Measurements from ENCODE around the gene TMEM79.

Gene TMEM79

DNA sequence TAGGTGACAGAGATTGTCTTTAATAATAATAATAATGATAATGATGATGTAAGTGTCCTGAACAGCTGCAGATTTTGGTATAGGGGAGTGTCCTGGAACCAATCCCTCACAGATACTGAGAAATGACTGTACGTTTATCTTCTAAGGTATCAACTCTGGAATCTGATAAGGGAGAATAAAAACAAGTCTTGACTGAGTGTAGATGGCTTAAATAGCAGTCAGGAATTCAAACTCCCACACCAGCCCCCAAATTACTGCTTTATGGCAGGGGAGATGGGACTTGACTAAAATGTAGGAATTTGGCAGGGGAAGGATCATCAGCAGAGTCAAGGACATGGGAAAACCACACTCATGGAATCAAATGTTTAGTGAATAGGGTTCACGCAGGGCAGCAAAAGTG, 21.1 kb downstream of the TMEM79 start:
- Histone ChIP-seq H3K36me3 (ENCODE audit: insufficient read depth, low read length) (peaks cover 43% of the 10 kb centered on the region), H3K9ac (ENCODE audit: low read depth, low read length) (no peak overlapping the region), H3K79me2 (ENCODE audit: insufficient read depth, low read length) (no peaks in the 10 kb centered on the region), H4K20me1 (ENCODE audit: insufficient read depth, low read length) (no peaks in the 10 kb centered on the region), H3K27ac (ENCODE audit: low read length) (no peak overlapping the region), H3K4me1 (ENCODE audit: insufficient read depth, low read length) (no peaks in the 10 kb centered on the region), H3K9me3 (ENCODE audit: insufficient read depth, low read length, severe bottlenecking) (no peaks in the 10 kb centered on the region), H3K27me3 (ENCODE audit: insufficient read depth, low read length, poor library complexity) (no peaks in the 10 kb centered on the region), H3K4me2 (ENCODE audit: insufficient read depth, low read length) (no peak overlapping the region), H2AFZ (ENCODE audit: low read depth, low read length) (no peak overlapping the region), H3K4me3 (ENCODE audit: low read depth in 1 of 2, low read length in 2 of 2) (no peak overlapping the region)
- TF ChIP-seq EZH2 (IDR thresholded peaks at IDR 0.05; ENCODE audit: borderline replicate concordance, low read depth, low read length, severe bottlenecking), result no peak
- TF ChIP-seq, protein P1, sequence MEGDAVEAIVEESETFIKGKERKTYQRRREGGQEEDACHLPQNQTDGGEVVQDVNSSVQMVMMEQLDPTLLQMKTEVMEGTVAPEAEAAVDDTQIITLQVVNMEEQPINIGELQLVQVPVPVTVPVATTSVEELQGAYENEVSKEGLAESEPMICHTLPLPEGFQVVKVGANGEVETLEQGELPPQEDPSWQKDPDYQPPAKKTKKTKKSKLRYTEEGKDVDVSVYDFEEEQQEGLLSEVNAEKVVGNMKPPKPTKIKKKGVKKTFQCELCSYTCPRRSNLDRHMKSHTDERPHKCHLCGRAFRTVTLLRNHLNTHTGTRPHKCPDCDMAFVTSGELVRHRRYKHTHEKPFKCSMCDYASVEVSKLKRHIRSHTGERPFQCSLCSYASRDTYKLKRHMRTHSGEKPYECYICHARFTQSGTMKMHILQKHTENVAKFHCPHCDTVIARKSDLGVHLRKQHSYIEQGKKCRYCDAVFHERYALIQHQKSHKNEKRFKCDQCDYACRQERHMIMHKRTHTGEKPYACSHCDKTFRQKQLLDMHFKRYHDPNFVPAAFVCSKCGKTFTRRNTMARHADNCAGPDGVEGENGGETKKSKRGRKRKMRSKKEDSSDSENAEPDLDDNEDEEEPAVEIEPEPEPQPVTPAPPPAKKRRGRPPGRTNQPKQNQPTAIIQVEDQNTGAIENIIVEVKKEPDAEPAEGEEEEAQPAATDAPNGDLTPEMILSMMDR (IDR thresholded peaks at IDR 0.05; ENCODE audit: borderline replicate concordance, extremely low read depth, low read length, poor library complexity, severe bottlenecking), result no peak
- DNase-seq (no peak), ATAC-seq (ENCODE audit: insufficient read depth, low read depth) (no peak)

DNA sequence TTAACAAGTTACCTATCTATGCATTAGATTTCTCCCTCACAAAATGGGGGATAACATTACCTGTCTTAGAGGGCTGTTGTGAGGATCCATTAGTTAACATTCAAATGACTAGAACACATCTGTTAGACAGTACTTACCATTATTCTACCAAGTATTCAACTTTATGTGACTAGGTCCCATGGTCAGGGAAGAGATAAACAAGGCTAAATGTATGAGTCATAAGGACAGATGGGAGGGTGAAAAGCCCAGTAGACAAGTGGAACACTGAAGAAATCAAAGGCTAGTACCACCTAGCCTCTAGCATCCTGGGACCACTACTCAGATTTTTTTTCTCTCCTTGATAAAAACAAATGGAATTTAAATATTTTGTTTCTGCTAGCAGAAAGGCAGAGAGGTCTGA, 24.0 kb downstream of the TMEM79 start:
- DNase-seq, result no peak
- Histone ChIP-seq H3K27ac (ENCODE audit: low read length) (no peak overlapping the region), H3K36me3 (ENCODE audit: insufficient read depth, low read length) (peaks cover 72% of the 10 kb centered on the region), H2AFZ (ENCODE audit: low read depth, low read length) (no peak overlapping the region), H3K79me2 (ENCODE audit: insufficient read depth, low read length) (no peaks in the 10 kb centered on the region), H3K9me3 (ENCODE audit: insufficient read depth, low read length, severe bottlenecking) (no peaks in the 10 kb centered on the region), H3K4me2 (ENCODE audit: insufficient read depth, low read length) (no peak overlapping the region), H3K9ac (ENCODE audit: low read depth, low read length) (no peak overlapping the region), H4K20me1 (ENCODE audit: insufficient read depth, low read length) (no peaks in the 10 kb centered on the region), H3K4me3 (ENCODE audit: low read depth in 1 of 2, low read length in 2 of 2) (no peak overlapping the region), H3K4me1 (ENCODE audit: insufficient read depth, low read length) (no peaks in the 10 kb centered on the region), H3K27me3 (ENCODE audit: insufficient read depth, low read length, poor library complexity) (no peaks in the 10 kb centered on the region)
- ATAC-seq (ENCODE audit: insufficient read depth, low read depth), result no peak
- TF ChIP-seq, protein P1 (IDR thresholded peaks at IDR 0.05; ENCODE audit: borderline replicate concordance, extremely low read depth, low read length, poor library complexity, severe bottlenecking), result no peak
- TF ChIP-seq EZH2 (IDR thresholded peaks at IDR 0.05; ENCODE audit: borderline replicate concordance, low read depth, low read length, severe bottlenecking), result no peak

DNA sequence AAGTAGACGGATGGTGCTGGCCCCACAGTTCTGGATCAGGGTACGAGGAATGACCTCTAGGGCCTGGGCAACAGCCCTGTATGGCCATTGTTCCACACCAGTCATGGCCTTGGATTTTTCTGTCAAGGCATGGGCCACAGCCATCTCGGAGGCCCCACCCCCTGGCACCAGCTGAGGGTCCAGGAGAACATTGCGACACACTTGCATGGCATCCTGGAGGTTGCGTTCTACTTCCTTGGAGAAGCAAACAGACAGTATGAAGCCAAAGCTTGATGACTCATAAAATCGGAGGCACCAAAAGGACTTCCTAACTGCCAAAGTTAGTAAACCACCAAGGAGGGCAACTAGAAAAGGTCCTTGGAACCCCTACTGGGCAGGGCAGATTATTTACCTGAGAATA, 26.8 kb downstream of the TMEM79 start:
- TF ChIP-seq, protein P1 (IDR thresholded peaks at IDR 0.05; ENCODE audit: borderline replicate concordance, extremely low read depth, low read length, poor library complexity, severe bottlenecking), result no peak
- TF ChIP-seq EZH2 (IDR thresholded peaks at IDR 0.05; ENCODE audit: borderline replicate concordance, low read depth, low read length, severe bottlenecking), result no peak
- H3K9me3 ChIP-seq (ENCODE audit: insufficient read depth, low read length, severe bottlenecking), result no peaks in the 10 kb centered on the region
- no peaks in the 10 kb centered on the region for H3K4me1 ChIP-seq (ENCODE audit: insufficient read depth, low read length)
- H4K20me1 ChIP-seq (ENCODE audit: insufficient read depth, low read length), result no peaks in the 10 kb centered on the region
- DNase-seq, result no peak
- no peak overlapping the region for H3K9ac ChIP-seq (ENCODE audit: low read depth, low read length)
- H3K27me3 ChIP-seq (ENCODE audit: insufficient read depth, low read length, poor library complexity), result no peaks in the 10 kb centered on the region
- H3K36me3 ChIP-seq (ENCODE audit: insufficient read depth, low read length), result peaks cover 87% of the 10 kb centered on the region
- no peaks in the 10 kb centered on the region; the same call in 1 of the 2 replicates for H3K79me2 ChIP-seq (ENCODE audit: insufficient read depth, low read length)
- H3K4me3 ChIP-seq (ENCODE audit: low read depth in 1 of 2, low read length in 2 of 2), result no peak overlapping the region
- no peak overlapping the region for H2AFZ ChIP-seq (ENCODE audit: low read depth, low read length)
- no peak overlapping the region for H3K4me2 ChIP-seq (ENCODE audit: insufficient read depth, low read length)
- ATAC-seq (ENCODE audit: insufficient read depth, low read depth), result no peak
- no peak overlapping the region for H3K27ac ChIP-seq (ENCODE audit: low read length)

DNA sequence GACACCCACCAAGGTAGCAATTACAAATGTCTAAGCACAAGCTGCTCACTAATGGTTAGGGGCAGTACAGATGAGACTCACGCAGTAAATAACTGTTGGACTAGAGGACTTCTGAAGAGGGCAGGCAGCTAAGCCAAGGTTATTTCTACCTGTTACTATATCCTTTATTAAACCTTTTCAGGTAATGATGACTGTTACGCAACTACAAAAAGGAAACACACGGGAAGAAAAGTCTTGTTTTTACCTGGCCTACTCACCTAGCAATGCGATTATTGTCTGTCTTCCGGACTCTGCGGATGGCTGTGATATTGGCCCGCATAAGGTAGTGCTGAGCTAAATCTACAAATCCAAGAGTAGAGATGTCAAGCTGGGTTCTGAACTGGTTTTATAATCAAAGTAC, 32.8 kb downstream of the TMEM79 start:
- H3K36me3 ChIP-seq (ENCODE audit: insufficient read depth, low read length), result peaks cover 97% of the 10 kb centered on the region
- H4K20me1 ChIP-seq (ENCODE audit: insufficient read depth, low read length), result peaks cover 8% of the 10 kb centered on the region; the same call in 1 of the 2 replicates

More for the DNA sequence above, 32.8 kb downstream of the TMEM79 start:
- Histone ChIP-seq H3K27ac (ENCODE audit: low read length) (no peak overlapping the region), H3K4me3 (ENCODE audit: low read depth in 1 of 2, low read length in 2 of 2) (no peak overlapping the region), H3K4me2 (ENCODE audit: insufficient read depth, low read length) (no peak overlapping the region), H2AFZ (ENCODE audit: low read depth, low read length) (no peak overlapping the region), H3K27me3 (ENCODE audit: insufficient read depth, low read length, poor library complexity) (no peaks in the 10 kb centered on the region), H3K9ac (ENCODE audit: low read depth, low read length) (no peak overlapping the region), H3K9me3 (ENCODE audit: insufficient read depth, low read length, severe bottlenecking) (no peaks in the 10 kb centered on the region), H3K4me1 (ENCODE audit: insufficient read depth, low read length) (no peaks in the 10 kb centered on the region), H3K79me2 (ENCODE audit: insufficient read depth, low read length) (peaks cover 3% of the 10 kb centered on the region; the same call in 1 of the 2 replicates)
- DNase-seq, result no peak
- no peak for TF ChIP-seq EZH2 (IDR thresholded peaks at IDR 0.05; ENCODE audit: borderline replicate concordance, low read depth, low read length, severe bottlenecking)
- TF ChIP-seq, protein P1 (IDR thresholded peaks at IDR 0.05; ENCODE audit: borderline replicate concordance, extremely low read depth, low read length, poor library complexity, severe bottlenecking), result no peak
- no peak for ATAC-seq (ENCODE audit: insufficient read depth, low read depth)
